HG03571 (cell line): ENCODE results near the gene TAF9.
"Not testable (repeated sequence)": the region's sequence is repeated elsewhere in the genome, so short reads cannot be mapped to it uniquely, and the experiment has no call there.

Experiments used
- ATAC-seq: cut with Tn5 transposase; IDR thresholded peaks from one replicate; pipeline ENCODE4 v1.9.1; 2021; ENCODE audit not compliant: unreplicated experiment

Gene TAF9, protein sequence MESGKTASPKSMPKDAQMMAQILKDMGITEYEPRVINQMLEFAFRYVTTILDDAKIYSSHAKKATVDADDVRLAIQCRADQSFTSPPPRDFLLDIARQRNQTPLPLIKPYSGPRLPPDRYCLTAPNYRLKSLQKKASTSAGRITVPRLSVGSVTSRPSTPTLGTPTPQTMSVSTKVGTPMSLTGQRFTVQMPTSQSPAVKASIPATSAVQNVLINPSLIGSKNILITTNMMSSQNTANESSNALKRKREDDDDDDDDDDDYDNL

DNA sequence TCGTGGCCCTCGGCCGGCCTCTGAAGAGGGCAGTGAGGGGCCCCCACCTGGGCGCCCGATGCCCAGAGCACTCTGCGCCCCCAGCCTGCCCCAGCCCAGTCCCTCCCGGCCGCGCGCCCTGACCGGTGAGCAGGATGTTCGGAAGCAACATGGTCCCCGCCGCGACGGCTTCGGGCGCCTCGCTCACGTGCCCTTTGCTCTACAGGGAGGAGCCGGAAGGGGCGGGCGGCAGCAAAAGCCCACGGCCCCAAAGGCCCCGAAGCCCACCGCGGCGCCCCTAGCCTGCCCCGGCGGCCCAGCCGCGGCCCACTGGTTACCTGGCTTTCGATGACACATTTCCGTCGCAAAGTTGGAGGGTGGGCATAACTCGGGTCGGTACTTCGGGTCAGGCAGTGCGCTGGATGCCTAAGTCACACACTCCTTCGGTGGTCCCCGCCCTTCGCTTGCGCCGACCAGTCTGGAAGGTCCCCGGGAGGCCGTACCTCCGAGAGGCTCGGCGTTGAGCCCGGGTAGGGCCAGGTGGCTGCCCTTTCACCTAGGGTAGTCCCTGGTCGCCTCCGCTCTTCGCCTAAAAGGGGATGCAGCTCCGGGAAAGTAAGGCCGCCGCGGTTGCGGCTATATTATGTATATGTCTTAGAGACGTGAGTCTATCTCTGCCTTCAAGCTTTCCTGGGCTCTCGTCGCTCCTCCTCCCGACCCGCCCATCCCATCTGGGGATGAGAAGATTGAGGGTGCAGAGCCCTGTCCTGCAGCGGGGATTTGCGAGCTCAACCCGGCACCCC lies at the start of gene TAF9, which contains the start of the genes AK6 and RAD17:
Gene TAF9, minus strand, starts transcription at position 181 of the 782 bp plus-strand sequence. CDS start 3,783 bp downstream, outside the sequence.
Gene AK6, minus strand, starts transcription at position 181 of the 782 bp plus-strand sequence. Its CDS starts 30 bp downstream, at position 151.
Gene RAD17, plus strand, starts transcription at position 479 of the 782 bp plus-strand sequence. CDS start 2,391 bp downstream, outside the sequence.
- peak; percentile 86 for ATAC-seq

DNA sequence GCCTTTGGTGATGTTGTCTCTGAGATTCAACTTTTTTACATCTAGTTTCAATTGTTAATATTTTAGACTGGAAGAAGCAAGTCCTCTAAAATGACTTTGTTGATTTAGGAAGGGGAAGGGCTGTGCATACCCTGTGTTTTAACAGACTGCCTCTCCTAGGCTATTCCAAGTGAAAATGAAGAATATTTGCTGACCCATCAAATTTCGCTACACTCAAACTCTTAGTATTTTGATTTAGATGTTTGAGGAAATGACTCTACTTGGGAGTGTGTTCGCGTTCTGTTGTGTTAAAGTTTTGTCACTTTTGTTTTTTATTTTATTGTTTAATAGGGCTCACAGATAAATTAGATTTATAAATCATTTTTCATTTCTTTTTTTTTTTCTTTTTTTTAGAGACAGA lies 49.2 kb upstream of the TAF9 start:
- no peak for ATAC-seq

GRCh38 chr5:69416699-69417098 lies 47.4 kb upstream of the TAF9 start:
- no peak for ATAC-seq

DNA sequence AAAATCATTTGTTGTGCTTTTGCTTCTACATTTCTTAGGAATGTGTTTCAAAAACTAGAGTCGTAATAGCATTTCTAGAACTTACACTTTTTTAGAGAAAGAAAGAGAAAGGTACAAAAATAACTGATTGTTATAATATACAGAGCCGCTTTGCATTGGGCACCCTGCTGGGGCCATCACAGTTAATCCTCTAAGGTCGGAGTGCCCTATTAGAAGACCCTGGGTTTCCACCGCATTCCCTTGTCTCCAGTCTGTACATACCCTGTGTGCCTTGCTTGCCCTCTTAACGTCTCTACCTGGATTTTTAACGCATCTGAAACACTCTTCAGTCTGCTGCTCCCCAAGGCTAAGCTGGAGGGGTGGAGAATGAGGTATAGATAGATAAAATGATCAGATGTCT lies 46.9 kb upstream of the TAF9 start:
- no peak for ATAC-seq

DNA sequence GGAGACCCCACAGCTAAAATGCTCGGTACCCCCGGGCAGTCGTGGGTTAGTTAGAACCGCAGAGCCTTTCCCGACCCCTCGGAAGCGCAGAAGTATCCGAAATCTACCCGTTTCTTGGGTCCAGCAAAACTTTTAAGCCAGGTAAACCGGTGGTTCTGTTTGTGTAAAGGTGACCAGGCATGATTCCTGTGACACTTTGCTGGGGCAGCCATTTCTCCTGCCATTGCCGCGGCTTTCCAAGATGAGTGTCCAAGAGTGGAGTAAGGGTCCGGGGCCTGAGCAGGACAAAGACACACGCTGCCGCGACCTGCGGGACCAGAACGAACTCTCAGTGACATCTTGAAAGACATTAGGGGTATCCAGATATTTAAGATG lies 46.3 kb upstream of the TAF9 start:
- ATAC-seq, result no peak

DNA sequence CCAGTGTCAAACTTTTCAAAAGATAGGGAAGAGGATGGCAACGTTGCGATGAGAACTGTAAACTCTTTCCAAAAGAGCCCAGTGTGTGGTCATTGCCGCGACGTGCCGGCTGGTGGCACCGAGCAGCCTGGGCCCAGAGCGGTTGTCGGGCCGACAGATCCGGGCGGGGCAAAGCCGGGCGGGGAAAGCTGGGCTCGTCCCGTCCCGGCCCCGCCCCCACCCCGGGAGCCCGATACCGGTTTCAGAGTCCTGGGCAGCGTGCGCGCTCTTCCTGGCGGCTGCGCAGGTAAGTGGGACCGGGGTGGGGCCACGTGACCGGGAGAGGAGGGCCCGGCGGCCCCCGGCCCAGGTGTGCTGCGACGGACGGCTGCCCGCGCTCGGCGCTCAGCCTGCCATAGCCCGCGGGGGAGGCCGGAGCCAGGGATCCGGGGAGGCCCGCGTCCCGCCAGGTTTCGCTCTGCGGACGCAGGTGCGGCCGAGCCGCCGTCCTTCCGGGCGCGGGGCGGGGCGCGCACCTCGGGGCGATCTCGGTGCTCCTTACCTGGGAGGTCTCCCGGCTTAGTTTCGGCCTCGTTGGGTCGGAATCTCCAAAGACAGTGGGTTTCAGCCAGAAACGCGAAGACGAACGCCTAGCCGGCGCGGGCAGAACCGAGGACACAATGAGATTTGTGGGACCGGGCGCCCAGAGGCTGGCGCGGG lies 45.7 kb upstream of the TAF9 start, which contains the start of gene MARVELD2:
Gene MARVELD2, plus strand, starts transcription at position 232 of the 699 bp plus-strand sequence. CDS start 4,270 bp downstream, outside the sequence.
- peak; percentile 74 for ATAC-seq

- no peak for ATAC-seq
Measured at GRCh38 chr5:69404659-69405330, 35.5 kb upstream of the TAF9 start.

GRCh38 chr5:69378376-69378775 lies 9.1 kb upstream of the TAF9 start:
- ATAC-seq, result no peak

DNA sequence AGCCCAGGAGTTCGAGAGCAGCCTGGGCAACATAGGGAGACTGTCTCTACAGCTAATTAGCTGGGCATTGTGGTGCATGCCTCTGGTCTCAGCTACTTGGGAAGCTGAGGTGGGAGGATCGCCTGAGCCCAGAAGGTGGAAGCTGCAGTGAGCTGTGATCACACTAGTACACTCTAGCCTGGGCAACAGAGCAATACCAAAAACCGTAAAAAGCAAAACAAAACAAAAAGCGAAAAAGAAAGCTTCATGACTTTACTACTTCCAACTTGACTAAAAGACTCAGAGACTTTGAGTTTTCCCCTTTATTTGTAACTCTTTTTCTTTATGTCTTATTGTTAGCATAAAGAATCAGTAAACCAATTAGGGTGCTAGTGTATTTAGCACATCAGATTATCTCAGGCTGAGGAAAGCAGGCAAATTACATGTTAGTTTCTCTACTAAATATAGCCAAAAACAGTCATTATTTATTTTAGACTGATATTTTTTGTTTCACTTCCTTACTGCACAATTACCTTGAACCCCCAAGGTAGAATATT lies 5.7 kb upstream of the TAF9 start:
- peak; percentile 61 for ATAC-seq

DNA sequence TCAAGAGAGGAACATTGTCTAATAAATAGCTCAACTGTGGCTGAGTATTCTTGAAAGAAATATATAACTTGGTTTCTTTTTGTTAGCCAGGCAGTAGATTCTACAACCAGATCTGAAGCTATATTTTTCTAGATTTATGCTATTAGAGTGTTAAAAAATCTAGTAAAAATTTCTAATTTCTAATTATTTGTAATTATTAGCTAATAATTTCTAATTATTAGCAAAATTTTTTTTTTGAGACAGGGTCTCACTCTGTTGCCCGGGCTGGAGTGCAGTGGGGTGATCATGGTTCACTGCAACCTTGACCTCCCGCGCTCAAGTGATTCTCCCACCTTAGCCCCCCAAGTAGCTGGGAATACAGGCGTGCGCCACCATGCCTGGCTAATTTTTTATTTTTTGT lies 3.1 kb upstream of the TAF9 start:
- no peak for ATAC-seq

- not testable (repeated sequence) for ATAC-seq
Measured at GRCh38 chr5:69370335-69370734, 1.0 kb upstream of the TAF9 start.

- no peak for ATAC-seq
Measured at GRCh38 chr5:69368458-69369339, 621 bp downstream of the TAF9 start.

GRCh38 chr5:69367697-69368279 lies 1.5 kb downstream of the TAF9 start:
- ATAC-seq, result no peak

- no peak for ATAC-seq
Measured at GRCh38 chr5:69364850-69365249, 4.5 kb downstream of the TAF9 start.

- no peak for ATAC-seq
Measured at GRCh38 chr5:69364414-69364813, 4.9 kb downstream of the TAF9 start.

- ATAC-seq, result no peak
Measured at GRCh38 chr5:69360442-69360841, 8.9 kb downstream of the TAF9 start.

DNA sequence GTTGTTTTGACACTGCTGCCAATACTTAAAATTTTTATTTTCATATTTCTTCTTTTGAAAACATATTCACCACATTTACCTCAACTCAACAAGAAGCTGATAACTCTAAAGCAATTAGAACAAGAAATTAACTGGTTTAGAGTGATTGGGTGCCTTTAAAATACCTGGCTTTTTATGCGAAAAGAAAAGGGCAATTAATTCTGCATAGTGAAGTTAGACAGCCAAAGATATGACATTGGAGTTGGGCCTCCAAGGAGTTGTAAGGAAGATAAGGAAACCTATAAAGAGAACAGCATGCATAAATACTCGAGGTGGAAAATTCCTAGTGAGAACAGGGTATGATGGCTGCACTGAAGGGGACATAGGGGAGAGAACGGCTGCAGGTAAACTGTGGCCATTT lies 9.6 kb downstream of the TAF9 start:
- no peak for ATAC-seq

GRCh38 chr5:69350664-69351063 lies 18.7 kb downstream of the TAF9 start:
- ATAC-seq, result no peak

GRCh38 chr5:69343083-69343482 lies 26.2 kb downstream of the TAF9 start:
- ATAC-seq, result no peak
